NCI-H128 (cell line): ENCODE data around the gene SSBP3.
"Not testable (repeated sequence)": the region's sequence is repeated elsewhere in the genome, so short reads cannot be mapped to it uniquely, and the experiment has no call there.

Experiments used
- DNase-seq: peaks from one replicate; lab custom pipeline; 2025; ENCODE audit not compliant: unreplicated experiment; lab: John Stamatoyannopoulos, UW

The SSBP3 gene

DNA sequence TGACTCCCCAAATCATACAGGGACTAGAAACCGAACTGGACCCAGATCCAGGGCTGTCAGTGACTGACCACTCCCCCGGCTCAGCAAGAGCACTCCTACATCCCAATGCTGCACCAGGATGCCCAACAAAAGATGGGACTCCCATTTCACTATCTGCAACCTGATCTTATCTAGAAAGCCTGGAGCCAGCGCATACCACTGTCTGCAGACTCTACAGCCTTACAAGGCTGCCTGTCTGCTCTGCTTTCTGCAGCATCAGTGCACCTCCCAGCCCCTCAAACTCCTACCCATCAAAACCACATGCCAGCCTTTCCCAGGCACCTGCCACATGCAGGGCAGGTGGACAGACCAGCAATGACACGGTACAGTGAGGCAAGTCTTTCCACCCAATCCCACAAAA is 52.2 kb downstream of the SSBP3 start:
- DNase-seq, result no peak

DNA sequence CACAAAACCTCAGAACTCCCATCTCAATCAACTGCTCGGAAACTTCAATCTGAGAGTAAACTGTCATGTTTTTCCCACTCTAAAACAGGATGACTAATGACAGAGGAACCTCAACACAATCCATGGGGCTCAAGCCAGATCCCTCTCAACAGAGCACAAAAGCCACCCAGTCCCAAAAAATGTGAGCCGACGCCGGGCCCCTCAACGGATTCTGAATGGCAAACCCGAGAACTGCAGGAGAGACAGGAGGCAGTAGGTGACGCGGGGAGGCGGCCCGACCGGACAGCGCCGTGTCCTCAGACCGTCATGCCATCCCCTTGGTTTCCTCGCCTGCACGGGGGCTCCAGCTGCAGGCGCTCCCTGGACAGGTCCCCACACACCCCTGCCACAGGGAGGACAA is 53.4 kb downstream of the SSBP3 start:
- DNase-seq, result no peak

DNA sequence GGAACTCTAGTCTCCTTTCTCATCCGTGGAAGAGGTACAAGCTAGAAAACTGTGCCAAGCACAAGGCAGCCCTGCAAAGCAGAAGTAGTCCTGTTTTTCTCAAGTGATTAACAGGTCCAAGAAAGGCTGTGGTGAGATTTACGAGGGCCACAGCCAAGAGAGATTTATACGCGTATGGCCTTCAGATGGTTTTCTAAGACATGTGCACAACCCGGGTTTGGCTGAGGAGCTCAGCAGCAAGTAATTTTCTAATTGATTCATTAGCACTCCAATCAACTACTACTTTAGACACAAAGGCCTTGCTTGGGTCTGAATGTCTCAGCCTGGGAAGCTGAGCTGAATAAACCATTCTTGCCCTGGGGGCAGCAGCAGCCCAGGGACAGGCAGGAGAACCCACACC is 55.8 kb downstream of the SSBP3 start:
- DNase-seq, result no peak

DNA sequence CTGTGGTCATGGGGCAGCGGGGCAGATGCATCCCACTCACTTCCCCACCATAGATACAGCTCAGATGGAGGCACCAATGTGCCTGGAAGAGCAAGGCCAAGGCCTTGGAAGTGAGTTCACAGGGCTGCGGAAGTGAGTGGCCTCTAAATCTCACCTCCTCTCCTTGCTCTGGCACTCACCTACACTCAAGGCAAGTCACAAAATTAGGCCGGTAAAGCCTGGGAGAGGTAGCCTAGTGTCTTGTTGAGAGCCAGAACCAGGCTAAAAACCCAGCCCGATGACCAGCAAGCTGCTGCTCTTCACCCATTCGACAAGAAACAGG is 57.5 kb downstream of the SSBP3 start:
- DNase-seq, result no peak

DNA sequence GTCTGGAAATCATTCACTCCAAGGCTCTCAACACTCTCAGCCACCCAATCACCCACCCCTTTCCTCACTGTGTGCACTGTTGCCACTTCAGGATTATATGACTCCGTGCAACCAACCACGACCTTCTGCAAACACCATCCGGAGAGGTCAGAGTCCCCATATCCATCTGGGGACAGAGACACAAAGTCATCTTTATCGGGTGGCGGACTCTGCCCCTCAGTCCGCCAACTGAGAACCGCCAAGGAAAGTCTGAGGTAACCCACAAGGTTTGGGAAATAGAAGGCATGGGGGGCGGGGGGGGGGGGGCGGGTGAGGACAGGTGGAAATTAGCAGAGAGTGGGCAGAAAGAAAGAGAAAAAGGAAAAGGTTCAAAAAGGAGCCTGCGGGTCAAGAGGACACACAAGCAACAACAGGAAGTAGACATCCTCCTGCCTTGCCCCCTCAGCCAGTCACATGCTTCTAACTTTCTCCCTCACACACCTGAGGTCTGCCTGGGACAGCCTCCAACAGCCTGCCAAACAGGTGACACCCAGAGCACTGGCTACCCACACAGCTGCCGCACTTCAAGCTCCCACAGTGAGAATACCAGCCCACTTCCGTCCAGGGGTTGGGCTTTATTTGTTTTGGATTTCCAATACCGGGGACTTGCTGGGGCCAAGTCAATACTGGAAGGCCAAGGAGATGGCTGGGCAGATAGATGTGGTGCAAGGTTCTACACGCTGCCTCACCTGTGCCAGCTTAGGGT is 58.1 kb downstream of the SSBP3 start:
- DNase-seq, result no peak

DNA sequence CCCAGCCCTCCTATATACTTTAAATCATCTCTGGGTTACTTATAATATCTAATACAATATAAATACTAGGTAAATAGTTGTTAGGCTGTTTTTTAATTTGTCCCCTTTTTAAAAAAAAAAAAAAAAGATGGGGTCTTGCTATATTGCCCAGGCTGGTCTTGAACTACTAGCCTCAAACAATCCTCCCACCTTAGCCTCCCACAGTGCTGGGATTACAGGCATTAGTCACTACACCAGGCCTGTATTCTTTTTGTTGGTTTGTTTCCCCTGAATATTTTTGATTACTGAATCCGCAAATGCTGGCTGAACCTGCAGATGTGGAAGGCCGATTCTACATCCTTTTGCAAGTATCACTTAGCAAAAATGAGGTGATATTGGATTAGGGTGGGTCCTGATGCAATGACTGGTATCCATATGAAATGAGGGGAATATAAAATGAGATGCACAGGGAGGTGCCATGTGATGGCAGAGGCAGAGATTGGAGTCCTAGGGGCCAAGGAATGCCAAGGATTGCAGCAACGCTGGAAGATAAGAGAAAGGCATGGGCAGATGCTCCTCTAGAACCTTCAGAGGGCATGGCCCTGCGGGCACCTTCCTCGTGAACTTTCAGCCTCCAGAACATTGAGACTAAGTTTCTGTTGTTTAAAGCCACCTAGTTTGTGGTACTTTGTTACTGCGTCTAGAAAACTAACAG is 58.8 kb downstream of the SSBP3 start:
- no peak for DNase-seq

DNA sequence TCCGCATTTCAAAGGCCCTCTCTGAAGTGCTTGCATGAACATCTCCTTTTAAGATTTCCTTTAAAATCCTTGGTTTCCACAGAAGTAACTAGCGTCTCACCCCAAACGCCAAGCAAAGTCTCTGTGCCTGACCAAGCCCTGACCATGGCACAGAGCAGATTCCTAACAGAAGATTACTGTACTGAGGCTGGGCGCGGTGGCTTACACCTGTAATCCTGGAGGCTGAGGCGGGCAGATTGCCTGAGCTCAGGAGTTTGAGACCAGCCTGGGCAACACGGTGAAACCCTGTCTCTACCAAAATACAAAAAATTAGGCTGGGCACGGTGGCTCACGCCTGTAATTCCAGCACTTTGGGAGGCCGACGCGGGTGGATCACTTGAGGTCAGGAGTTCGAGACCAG is 60.6 kb downstream of the SSBP3 start:
- DNase-seq, result not testable (repeated sequence)

DNA sequence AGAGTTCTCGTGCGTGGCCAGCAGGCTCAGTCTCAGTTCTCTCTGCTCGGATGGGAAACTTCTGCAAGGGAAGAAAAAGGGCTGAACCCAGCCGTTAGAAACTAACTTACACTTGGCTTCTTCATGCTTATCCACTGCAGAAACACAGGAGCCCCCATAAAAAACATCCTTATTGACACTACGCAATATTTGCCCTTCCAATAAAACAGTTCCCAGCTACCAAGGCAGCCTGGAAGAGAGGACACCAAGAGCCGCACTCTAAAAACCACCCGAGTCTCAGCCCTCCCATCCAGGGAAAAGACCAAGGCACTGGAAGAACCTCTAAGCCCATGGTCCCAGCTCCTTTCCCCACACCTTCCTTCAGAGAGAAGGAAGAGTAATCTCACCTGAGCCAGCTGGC is 61.1 kb downstream of the SSBP3 start:
- DNase-seq, result no peak

DNA sequence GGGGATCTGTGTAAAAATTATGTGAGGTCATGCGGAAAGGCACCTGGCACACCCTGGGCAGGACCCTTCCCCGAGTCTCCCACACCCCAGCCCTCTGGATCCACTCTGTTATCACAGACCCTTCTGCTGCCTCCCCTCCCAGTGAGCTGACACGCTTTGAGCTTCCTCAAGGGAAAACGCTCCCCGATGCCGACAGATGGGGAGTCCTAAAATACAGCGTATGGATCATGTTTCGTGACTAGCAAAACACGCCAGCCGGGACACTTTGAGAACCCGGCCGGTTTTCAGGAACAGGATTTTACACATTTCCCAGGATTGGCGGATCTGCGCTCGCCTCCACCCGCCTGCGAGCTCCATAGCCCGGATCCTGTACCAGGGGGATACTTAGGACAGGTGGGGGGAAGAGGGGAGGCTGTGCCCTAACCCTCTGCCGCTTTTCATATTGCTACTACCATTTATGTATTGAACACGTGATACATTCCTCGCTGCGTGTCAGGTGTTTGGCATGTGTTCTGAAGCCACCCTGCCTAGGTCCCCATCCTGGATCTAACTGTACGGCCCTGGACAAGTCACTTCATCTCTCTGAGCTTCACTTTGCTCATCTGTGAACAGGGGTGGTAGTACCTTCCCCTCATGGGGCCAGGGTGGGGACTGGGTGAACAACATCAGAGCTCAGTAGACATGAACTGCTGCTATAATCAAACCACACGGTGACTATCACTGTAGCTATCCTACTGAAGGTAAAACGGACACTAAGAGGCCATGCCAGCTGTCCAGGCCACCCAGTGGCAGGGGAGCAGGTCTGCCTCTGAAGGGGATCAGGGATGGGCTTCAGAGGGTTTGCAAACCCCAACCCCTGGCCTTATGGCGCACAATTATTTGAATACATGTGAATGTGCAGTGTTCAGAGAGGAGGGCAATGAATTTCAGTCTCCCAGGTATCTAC is 63.2 kb downstream of the SSBP3 start:
- DNase-seq, result no peak

DNA sequence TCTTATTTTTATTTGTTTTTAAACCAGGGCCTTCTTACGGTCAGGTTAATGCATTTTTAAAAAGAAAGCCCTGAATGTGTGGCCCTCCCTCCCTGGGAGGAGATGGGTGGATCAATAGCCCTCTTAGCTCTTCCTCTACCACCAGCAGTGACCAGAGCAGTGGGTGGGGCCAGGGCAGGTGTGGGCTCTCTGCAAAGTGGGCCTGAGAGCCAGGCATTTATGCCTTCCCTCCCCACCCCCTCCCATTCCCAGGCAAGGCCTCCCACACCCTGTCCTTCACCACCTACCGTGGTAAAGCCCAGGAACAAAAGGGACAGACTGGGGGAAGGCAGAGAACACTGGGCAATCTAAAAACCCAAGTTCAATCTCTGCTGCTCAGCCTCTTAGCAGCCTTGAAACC is 63.9 kb downstream of the SSBP3 start:
- DNase-seq, result no peak

DNA sequence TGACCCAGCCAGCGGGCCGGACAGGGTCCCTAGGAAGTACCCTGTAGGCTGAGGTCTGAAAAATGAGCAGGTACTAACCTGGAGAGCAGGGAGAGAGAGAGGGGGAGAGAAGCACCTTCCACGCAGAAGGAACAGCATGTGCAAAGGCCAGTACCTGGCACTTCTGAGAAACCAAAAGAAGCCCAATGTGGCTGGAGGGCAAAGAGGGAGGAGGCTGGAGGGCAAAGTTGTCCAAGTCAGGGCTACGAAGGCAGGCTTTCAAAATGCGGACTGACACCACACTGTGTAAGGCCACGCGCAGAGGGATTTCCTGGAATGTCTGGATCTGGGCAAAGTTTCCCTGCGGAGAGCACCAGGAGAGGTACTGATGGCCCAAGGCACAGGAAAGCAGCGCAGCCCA is 64.4 kb downstream of the SSBP3 start:
- no peak for DNase-seq

DNA sequence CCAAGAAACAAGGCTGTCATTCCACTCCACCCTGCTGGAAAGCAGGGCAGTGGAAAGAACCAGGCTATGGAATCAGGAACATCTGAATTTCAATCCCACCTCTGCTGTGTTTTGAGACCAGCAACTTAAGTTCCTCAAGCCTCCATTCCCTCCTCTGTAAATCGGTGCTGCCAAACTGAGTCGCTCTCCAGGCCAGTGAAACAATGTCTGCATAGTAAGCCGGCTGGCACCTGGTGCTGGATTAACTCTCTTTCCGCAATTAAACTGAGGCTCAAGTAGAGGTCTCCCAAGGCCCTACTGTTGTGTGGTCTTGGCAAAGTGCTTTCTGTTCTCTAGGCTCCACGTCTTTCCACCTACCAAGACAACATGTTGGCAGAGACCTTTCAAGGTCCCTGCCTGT is 65.3 kb downstream of the SSBP3 start:
- DNase-seq, result no peak

DNA sequence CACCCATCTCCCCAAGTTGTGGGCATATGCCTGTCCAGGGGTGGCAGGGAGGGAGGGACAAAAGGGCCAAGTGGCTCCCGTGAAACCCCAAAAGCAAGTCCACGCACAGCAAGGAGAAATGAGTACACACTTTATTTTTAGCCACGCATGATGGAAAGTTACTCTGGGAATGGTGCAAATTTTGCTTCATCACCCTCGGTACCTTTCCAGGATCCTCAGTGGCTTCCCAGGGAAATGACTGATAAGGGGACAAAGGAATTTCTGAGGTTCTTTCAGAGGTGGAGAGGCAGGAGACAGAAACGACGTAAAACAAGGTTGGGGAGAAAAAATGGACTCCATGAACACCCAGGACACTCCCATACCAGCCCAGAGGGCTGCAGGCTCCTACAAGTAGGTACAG is 65.8 kb downstream of the SSBP3 start:
- DNase-seq, result no peak

DNA sequence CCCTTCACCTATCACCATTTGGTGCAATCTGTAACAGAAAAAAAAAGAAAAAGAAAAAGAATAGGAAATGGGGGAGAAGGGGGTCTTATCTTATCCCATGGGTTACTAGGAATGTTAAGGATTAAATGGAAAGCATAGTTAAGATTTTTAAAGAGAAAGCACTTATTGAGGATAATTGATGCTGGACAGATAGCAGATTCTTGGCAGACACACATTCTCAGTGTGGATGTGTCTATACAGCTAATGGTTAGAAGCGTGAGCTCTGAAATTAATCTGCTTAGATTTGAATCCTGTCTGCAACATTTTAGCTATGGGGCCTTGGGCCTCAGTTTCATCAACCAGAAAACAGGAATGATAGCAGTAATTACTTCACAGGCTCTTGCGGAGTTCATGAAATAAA is 67.1 kb downstream of the SSBP3 start:
- no peak for DNase-seq

DNA sequence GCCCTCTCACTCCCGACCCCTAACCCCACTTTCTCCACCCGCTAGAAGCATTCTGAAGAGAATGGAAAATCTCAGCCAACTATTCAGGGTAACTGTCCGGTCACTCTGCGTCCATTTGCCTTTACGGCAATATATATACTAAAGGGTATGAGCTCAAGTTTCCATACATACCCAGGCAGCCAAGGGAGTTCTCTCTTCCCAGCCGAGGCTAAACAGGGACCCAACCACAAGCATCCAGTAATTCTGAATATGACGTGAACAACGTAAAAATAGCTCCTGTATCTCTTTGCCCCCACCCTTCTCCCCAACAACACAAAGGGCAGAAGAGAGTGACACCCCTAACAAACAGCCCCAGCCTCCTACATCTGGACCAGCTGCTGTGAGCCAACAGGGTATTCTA is 67.7 kb downstream of the SSBP3 start:
- no peak for DNase-seq

DNA sequence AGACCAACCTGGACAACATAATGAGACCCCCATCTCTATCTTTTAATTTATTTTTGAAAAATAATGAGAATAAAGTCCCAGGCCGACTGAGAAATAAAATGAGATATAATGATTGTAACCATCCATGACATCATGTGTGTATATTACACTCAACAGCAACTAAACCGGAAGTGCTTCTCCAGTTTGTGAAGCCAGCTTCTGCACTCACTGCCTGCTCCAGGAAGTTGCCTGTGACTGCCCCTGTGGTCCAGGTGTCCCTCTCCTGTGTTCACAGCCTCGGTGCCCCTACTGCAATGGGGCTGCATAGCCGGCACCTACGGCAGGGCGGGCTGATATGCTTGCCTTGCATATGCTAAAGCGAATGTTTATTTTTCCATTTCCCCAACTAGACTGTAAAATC is 68.3 kb downstream of the SSBP3 start:
- DNase-seq, result no peak

DNA sequence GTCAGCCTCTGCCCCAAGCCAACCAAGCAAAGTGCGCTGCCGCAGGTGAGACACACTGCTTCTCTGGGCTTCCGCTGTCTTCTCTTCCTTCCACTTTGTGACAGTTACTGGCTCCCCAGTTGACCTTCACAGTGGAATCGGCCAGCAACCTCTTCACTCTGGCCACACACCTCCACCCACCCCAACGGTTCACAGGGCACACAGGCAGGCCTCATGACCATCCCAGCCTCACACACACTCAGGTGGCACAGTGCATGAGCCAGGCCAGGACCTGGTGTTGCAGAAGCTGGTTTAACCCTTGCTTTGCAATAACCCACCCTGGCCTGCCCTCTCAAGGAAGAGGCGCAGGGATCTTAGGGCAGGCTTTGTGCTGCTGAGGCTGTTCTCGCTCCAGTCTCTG is 69.2 kb downstream of the SSBP3 start:
- no peak for DNase-seq

DNA sequence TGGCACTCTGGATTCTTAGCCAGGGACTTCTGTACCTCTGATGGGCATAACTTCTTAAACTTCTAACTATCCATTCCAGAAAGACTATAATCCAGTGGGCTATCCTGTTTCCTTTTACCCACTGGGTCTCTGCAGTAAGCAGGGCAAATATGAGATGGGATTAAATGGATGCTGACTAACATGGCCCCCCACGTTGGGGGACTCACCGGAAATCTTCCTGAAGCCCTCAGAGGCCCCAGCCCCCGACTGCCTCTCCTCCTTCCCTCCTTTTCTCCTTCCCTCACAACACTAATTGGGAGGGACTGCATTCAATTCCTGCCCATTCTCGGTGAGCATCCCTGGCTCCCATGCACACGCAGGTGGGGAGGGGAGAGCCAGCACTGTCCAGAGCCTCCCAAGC is 70.1 kb downstream of the SSBP3 start:
- no peak for DNase-seq

DNA sequence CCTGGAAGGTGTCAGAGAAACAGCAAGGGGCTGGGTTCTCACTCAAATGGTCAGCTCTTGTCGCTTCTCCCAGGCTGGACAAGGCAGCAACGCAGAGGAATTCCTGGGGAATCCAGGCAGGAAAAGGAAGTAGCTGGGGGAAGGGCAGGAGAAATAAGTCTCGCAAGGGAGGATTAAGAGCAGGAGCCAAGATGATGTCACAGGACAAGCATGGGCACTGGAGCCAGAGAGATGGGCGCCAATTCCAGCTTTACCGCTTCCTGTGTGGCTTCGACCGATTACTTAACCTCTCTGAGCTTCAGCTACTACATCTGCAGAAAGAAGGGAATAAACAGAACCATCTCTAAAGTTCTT is 70.5 kb downstream of the SSBP3 start:
- no peak for DNase-seq

DNA sequence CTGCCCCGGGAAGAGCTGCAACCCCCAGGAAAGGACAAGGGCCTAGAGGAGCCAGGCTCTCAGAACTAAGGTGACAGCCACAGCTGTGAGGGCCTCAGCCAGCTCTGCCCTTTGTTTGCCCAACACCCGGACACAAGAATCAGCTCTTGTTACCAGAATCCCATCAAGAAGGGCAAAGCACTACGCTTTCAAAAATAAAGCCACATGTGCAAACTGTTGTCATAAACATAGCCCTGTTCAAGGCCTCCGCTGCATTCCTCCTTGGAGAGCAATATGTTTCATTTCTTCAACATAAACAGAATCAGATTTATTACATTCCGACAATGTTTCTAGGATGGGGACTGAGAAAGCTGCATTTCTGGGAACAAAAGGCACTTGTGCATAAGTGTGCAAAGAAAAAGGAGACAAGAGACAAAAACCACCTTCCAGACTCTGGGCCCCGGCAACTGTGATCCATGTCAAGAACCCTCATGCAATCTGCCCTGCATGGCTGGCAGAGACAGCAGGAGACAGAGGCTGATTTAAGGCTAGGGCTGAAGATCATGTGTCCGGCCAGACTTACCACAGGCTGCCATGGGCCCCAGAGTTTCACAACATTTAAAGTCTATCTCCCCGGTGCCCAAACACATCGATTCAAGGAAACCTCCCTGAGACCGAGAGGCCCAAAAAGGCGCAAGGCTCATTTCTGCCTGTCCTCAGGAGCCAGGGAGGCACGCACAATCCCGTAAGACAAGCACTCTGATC is 71.0 kb downstream of the SSBP3 start:
- no peak for DNase-seq

DNA sequence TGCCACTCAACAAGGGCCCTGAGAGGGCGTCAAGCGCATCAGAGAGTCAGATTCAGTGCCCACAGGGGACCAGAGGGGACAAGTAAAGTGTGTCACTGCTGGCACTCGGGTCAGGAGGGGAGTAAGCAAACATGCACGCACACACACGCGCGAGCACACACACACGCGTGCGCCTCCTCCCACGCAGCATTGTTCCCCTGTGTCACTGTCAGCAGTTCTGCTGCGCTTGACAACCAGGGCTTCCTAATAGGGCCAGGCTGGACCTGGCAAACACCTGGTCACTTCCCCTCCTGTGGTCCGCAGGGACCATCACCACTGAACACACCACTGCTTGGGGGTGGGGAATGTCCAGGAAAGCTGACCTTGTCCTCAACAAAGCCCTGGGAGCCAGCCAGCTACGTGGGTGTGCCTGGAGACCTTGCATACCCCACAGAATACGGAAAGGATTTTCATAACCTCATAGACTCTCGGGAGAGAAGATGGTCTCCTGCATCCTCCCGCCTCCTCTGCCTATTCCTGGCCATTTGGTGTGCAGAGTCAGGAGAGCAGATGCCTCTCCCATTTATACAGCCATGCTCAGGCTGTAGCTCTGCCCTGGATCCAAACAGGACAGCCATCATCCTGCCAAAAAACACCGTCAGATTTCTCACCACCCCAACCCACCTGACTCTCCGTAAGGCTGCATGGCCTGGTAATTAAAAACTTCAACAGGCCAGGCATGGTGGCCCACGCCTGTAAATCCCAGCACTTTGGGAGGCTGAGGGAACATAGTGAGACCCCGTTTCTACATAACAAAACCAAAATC is 73.2 kb downstream of the SSBP3 start:
- no peak for DNase-seq
